GM15510 (cell line): ENCODE measurements around the gene SEMA5B.

Experiments used
- POLR2A ChIP-seq: IDR thresholded peaks from 3 replicates; pipeline ENCODE4 v1.6.1; 2011; ENCODE audit warnings: borderline replicate concordance; ENCODE audit not compliant: insufficient read length; ENCODE audit errors: extremely low read depth

The SEMA5B gene

GRCh38 chr3:122928396-122929187 lies 99.0 kb downstream of the SEMA5B start:
- TF ChIP-seq POLR2A: no peak

- TF ChIP-seq POLR2A: no peak
Observed at GRCh38 chr3:122927726-122928125, 99.8 kb downstream of the SEMA5B start.

- no peak for TF ChIP-seq POLR2A
Observed at GRCh38 chr3:122926811-122927210, 100.8 kb downstream of the SEMA5B start.

GRCh38 chr3:122926322-122926721 lies 101.2 kb downstream of the SEMA5B start:
- TF ChIP-seq POLR2A: no peak

GRCh38 chr3:122925756-122926155 lies 101.8 kb downstream of the SEMA5B start:
- no peak for TF ChIP-seq POLR2A

- TF ChIP-seq POLR2A: no peak
Observed at GRCh38 chr3:122924056-122924455, 103.5 kb downstream of the SEMA5B start.

- no peak for TF ChIP-seq POLR2A
Observed at GRCh38 chr3:122923611-122924010, 104.0 kb downstream of the SEMA5B start.

GRCh38 chr3:122921791-122922651 lies 105.5 kb downstream of the SEMA5B start:
- TF ChIP-seq POLR2A: no peak

GRCh38 chr3:122920986-122921385 lies 106.6 kb downstream of the SEMA5B start:
- TF ChIP-seq POLR2A: no peak

GRCh38 chr3:122919291-122919610 lies 108.3 kb downstream of the SEMA5B start:
- TF ChIP-seq POLR2A: no peak

GRCh38 chr3:122918576-122919290 lies 108.8 kb downstream of the SEMA5B start:
- TF ChIP-seq POLR2A: no peak

GRCh38 chr3:122917412-122917811 lies 110.2 kb downstream of the SEMA5B start:
- TF ChIP-seq POLR2A: no peak

GRCh38 chr3:122916580-122916979 lies 111.0 kb downstream of the SEMA5B start:
- TF ChIP-seq POLR2A: no peak

- TF ChIP-seq POLR2A: no peak
Observed at GRCh38 chr3:122916084-122916483, 111.5 kb downstream of the SEMA5B start.

- TF ChIP-seq POLR2A: no peak
Observed at GRCh38 chr3:122915300-122916055, 112.1 kb downstream of the SEMA5B start.

GRCh38 chr3:122913539-122914100 lies 113.9 kb downstream of the SEMA5B start:
- TF ChIP-seq POLR2A: no peak
